HG03064 (cell line): Measurements from ENCODE around the gene NLRP5.
"Not testable (repeated sequence)": the region's sequence is repeated elsewhere in the genome, so short reads cannot be mapped to it uniquely, and the experiment has no call there.

ENCODE experiments used
- ATAC-seq: cut with Tn5 transposase; IDR thresholded peaks from one replicate; pipeline ENCODE4 v1.9.1; 2021; ENCODE audit warnings: low read depth; ENCODE audit not compliant: unreplicated experiment

NLRP5 gene

GRCh38 chr19:55986487-55986886 is at the start of gene NLRP5:
Gene NLRP5 (plus strand): TSS chr19:55986775.
- no peak for ATAC-seq

DNA sequence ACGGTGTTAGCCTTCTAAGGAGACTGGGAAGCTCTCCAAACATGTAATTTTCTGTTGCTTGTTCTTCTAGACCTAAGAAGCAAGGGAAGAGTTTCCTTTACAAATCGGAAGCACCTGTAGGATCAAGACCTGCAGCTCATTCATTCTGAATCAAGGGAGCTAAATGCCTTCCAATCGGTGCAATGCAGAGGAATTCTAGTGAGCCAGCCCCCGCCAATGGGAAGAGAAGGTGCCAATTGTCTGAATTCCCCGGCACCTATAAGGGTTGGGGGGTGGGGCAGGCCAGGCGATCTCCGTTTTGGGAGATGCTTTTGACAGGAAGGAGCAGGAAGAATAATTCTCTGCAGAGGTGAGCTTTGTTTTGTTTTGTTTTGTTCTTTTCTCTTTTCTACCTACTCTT is 47.4 kb upstream of the NLRP5 start:
- ATAC-seq, result no peak

DNA sequence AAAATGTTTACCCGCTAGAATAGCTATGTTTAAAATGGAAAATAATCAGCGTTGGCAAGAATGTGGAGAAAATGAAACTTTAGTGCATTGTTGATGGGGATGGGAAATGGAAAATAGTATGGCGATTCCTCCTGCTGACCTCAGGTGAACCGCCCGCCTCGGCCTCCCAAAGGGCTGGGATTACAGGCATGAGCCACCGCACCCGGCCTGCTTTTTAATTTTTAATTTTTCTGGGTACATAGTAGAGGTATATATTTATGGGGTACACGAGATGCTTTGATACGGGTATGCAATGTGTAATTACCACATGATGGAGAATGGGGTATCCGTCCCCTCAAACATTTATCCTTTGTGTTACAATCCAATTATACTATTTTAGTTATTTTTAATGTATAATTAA is 46.3 kb upstream of the NLRP5 start:
- ATAC-seq, result no peak

GRCh38 chr19:55947532-55947931 is 39.0 kb upstream of the NLRP5 start, which contains the start of gene NLRP8:
Gene NLRP8 (plus strand): TSS chr19:55947832.
- ATAC-seq, result no peak

DNA sequence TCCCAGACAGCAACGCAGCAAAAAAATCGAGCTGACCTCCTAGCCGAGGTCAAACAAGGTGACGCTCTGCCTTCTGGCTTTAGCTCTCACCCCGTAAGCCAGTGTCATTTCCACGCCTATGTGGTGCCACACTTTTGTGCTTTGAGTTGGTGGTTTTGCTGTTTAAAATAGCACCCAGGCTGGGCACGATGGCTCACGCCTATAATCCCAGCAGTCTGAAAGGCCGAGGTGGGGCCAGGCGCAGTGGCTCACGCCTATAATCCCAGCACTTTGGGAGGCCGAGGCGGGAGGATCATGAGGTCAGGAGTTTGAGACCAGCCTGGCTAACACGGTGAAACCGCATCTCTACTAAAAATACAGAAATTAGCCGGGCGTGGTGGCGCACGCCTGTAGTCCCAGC is 36.0 kb upstream of the NLRP5 start:
- ATAC-seq, result not testable (repeated sequence)

DNA sequence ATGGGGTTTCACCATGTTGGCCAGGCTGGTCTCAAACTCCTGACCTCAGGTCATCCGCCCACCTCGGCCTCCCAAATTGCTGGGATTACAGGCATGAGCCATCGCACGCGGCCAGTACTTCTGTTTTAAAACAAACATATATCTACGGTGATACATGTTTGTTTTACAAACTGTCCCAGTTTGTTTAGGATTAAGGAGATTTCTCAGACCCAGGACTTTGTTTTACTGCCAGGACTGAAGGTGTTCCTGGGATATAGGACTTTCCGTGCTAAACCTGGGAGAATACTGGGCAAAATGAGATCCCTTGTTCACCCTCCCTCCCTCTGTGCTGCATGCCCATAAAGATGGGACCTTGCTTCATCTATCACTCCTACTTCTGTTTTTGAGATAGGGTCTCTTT is 30.1 kb upstream of the NLRP5 start:
- ATAC-seq, result no peak

- no peak for ATAC-seq
Measured at GRCh38 chr19:55958356-55958755, 28.2 kb upstream of the NLRP5 start.

DNA sequence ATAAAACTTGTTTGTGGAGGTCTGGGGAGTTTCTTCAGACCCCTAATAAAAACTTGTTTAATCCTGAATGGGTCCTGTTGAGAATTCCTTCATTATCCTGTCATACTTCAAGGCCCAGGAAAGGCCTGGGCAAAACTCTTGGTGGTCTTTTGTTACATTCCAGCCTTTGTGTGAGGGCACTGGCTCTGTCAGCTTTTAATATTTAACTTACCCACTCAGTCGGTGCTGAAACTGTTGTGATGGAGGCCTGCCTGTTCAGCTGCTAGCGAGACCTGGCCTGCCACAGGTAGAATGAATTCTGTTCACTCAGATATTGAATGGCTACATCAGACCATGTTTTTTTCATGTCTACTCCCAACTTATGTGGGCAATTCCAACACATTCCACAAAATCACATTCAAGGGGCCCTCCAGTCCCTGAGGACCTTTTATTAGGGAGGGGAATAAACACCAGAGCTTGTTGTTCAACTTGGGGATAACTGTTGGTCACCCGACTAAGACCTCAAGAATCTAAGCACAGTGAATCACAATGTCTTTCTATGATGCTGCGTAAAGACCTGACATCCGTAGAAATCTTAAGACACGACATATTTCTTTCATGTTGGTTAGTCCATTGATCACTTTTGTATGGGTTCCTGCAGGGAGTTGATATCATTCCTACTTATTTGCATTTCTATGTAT is 26.4 kb upstream of the NLRP5 start:
- no peak for ATAC-seq

- no peak for ATAC-seq
Measured at GRCh38 chr19:55962186-55962585, 24.4 kb upstream of the NLRP5 start.

DNA sequence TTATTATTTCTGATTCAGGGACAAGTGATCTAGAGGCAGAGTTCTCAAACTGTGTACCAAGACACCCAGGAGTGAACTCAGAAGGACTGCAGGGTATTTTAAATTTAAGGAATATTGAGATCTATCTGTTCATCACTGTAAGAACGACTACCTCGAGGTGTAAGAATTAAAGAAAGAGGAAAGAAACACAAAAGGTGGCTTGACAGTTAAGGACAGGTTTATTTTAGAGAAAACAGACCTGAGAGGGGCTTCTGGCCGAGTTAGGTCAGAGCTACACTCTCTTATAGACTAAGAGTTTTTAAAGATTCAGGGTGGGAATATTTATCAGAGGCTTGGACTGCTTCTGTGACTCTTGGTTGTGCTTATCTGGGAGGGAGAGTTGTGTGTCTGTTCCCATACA is 12.6 kb upstream of the NLRP5 start:
- no peak for ATAC-seq

DNA sequence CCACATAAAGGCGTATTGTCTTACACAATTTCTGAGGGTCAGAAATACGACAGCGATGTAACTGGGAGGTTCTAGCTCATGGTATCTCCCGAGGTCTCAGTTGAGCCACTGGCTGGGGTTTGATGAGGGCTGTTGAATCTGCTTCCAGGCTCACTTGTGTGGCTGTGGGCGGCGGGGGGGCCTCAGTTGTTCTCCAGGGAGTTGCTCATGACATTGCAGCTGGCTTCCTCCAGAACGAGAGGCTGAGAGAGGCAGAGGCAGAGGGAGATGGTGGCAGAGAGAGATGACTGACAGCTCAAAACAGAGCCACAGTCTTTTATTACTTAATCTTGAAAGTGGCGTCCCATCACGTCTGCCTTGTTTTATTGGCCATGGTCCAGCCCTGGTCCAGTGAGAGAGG is 6.2 kb upstream of the NLRP5 start:
- ATAC-seq, result no peak

- no peak for ATAC-seq
Measured at GRCh38 chr19:55985254-55985653, 1.3 kb upstream of the NLRP5 start.

DNA sequence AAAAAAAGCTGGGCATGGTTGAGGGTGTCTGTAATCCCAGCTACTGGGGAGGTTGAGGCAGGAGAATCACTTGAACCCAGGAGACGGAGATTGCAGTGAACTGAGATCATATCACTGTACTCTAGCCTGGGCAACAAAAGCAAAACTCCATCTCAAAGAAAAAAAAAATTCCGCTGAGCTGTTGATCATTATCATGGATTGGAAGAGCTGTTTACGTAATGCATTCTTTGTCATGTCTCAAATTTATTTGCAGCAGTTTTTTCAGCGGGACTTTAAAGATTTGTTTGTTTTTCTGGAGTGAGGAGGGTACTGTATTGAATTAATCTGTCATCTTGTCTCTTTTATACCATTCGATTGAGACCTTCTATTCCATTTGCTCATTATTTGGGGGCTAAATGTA is 4.3 kb downstream of the NLRP5 start:
- ATAC-seq, result no peak

GRCh38 chr19:55993492-55993891 is 6.9 kb downstream of the NLRP5 start:
- ATAC-seq, result no peak

GRCh38 chr19:56014765-56015164 is 28.2 kb downstream of the NLRP5 start:
- no peak for ATAC-seq

DNA sequence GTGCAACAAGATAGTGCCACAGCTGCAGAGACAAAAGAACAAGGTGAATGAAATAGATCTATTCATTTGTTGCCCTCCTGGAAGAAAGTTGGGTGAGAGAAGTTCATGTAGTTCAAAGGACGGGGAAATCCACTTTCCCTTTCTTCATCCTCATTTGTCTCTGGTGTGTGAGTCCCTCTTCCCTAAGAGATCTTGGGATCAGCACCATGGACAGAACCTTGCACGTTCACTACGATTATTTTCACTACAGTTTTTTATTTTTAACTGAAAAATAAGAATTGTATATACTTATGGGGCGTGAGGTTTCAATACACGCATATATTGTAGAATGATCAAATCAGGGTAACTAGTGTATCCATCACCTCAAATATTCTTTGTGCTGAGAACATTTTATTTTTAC is 29.2 kb downstream of the NLRP5 start:
- ATAC-seq, result no peak

DNA sequence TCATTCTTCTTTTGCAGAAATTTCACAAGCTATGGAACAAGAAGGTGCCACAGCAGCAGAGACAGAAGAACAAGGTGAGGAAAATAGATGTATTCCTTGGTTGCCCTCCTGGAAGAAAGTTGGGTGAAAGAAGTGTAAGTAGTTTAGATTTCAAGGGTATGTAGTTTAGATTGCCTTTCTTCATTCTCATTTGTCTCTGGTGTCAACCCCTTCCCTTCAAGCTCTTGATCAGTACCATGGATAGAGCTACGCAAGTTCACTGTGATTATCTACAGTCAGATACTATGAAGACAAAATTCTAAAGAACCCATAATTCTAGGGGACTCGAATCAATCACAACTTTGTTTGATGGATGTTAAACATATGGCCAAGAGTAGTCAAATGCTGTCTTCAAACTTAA is 32.8 kb downstream of the NLRP5 start:
- not testable (repeated sequence) for ATAC-seq

GRCh38 chr19:56020355-56020975 is 33.9 kb downstream of the NLRP5 start:
- not testable (repeated sequence) for ATAC-seq

DNA sequence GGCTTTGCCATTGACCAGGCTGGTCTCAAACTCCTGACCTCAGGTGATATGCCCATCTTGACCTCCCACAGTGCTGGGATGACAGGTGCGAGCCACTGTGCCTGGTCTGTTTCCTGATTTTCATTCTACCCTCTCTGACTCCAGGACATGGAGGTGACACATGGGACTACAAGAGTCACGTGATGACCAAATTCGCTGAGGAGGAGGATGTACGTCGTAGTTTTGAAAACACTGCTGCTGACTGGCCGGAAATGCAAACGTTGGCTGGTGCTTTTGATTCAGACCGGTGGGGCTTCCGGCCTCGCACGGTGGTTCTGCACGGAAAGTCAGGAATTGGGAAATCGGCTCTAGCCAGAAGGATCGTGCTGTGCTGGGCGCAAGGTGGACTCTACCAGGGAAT is 40.2 kb downstream of the NLRP5 start:
- ATAC-seq, result no peak

DNA sequence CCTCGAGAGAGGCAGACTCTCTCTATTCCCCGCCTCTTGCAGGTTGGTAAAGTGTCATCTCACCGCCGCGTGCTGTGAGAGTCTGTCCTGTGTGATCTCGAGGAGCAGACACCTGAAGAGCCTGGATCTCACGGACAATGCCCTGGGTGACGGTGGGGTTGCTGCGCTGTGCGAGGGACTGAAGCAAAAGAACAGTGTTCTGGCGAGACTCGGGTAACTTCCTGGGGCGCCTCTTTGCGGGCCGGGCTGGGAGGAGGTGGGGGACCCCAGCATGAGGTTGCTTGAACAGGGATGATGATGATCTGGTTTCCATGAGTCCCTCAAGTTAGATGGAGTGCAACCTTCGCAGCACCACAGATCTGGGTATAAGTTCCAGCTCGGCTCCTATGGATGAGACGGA is 67.0 kb downstream of the NLRP5 start:
- no peak for ATAC-seq

DNA sequence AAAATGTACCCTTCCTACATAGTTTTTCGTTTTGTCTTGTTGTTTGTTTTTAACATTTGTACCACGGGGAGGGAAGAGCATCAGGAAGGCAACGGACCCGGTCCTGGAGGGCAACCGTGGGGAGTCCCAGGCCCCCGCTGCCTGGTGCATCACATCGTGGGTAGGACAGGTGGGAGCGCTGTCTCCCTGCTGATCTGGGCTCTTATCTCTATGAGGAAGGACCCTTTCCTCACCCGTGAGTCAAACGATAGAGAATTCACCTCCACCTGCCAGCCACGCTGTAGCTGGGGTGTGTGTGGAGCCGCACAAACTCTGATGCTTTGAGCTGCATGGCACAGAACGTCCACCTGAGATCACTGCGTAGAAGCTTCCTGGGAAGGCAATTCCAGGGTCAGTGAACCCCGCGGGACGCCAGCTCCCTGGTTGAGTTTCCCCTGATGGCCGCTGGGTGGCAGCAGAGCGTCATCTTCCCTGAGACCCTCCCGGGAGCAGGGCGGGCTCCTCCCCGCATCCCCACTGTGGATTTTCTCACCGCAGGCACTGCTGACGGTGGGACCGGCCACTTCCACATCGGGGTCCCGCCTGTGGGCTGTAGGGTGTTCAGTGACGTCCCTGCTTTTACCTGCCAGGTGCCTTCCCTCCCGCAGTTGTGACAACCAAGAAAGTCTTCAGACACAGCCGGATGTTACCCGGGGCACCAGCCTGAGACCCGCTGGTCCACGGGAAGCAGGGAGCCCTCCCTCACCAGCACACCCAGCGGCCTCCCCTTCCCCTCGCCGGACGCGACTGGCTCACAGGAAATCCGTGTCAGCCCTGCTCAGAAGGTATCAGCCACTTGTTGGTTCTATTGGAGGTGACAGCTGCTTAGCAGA is 79.8 kb downstream of the NLRP5 start:
- ATAC-seq, result no peak

DNA sequence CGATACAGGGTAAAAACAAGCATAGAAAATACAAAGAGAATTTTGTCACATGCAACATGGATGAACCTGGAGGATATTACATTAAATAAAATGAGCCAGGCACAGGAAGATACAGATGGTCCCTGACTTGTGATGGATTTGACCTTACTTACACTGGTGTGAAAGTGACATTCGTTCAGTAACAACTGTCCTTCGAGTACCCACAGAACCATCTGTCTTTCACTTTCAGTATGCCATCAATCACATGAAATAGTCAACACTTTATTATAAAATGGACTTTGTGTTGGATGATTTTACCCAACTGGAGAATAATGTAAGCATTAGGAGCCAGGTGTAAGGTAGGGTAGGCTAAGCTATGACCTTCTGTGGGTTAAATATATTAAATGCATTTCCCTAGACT is 83.1 kb downstream of the NLRP5 start:
- ATAC-seq, result no peak
